GM11168 (cell line): ENCODE results near the gene FCGR3B.
"Not testable (repeated sequence)": the region's sequence is repeated elsewhere in the genome, so short reads cannot be mapped to it uniquely, and the experiment has no call there.

Source experiments
- in situ Hi-C: fragments of 300-500 bp; cut with MboI; formaldehyde crosslinking; loops from one replicate; pipeline ENCODE4 v1.12.0; 2022; ENCODE audit warnings: low sequenced_read_pairs; ENCODE audit not compliant: unreplicated experiment

Gene FCGR3B

GRCh38 chr1:161631076-161631475 lies at the start of gene FCGR3B:
Gene FCGR3B (minus strand): TSS chr1:161631176. CDS start chr1:161631094, 82 bp downstream.
- in situ Hi-C loops, result no loop called here

DNA sequence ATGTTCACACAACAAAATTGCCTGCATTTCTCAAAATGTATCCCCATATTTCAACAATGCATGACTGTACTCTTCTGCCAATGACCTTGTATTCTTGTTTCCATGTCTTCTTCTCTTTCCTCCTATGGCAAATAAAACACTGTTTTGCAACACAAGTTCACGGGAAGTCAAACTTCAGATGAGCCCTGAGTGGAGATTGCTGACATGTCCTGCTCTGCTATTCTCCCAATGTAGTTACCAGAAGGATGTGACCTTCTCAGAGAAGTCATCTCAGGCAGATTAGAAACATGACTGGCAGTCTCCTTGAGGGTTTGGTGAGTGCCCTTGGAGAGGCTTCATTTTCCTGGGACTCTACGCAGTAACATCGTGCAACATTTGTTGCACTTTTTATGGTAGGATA lies 47.5 kb upstream of the FCGR3B start:
- in situ Hi-C loops, result no loop called here

DNA sequence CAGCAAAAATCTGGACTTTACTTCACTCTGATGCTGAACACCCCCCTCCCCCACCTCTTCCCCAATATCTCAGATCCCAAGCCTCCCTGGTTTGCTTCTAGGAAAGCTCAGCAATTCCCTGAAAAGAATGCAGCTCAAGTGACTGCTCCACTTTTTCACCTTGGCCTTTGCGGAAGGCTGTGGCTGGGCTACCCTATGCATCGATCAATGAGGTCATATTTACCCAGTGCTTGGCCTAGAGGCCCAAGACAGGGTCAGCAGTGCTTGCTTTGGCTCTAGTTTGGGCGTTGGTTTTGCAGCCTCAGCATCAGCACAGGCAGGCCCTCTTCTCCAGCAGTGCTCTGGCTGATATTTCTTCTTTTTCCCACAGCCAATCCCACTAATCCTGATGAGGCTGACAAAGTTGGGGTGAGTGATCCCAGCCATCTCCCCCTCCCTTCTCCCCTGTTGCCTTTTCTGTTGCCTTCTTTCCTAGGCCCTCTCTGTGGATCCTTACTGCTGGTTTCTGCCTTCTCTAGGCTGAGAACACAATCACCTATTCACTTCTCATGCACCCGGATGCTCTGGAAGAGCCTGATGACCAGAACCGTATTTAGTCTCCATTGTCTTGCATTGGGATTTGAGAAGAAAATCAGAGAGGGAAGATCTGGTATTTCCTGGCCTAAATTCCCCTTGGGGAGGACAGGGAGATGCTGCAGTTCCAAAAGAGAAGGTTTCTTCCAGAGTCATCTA lies 46.1 kb upstream of the FCGR3B start:
- in situ Hi-C loops, result no loop called here

DNA sequence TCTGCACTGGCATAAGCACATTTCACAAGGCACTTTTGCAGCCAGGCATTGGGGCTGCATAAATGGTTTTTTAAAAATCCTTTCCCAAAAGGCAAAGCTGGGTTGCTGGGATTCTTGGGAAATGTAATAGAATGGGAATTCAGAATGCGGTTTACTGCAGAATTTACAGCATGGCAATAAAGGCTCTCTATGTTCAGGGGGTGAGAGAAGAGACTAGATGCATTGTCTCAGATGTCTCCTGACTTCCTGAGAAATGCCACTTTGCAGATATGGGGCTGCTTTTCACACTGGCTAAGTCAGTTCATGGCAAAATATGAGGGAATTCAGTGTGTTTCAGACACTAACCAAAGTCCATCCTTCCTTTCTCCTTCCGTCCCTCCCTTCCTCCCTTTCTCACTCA lies 45.5 kb upstream of the FCGR3B start:
- in situ Hi-C loops, result no loop called here

DNA sequence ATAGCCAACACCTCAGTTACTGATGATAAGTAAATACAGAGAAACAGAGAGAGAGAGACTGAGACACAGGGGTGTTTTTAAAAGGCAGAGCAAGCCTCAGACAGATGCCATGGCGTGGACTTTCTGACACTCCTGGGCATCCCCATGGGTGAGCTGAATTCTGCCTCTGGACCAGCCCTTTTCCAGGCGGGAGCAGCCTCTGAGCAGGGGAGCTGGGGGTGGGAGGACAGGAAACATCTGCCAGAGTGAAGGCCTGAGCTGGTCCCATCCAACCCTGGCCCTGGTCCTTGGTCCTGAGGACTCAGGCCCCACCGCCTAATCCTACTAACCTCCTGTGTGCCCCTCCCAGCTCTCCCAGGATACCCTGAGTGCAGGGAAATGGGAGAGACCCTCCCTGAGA lies 43.9 kb upstream of the FCGR3B start:
- in situ Hi-C loops, result loop anchor here (5.0 kb wide), 1 partner anchor 83 kb away; no protein-coding TSS in a partner anchor

DNA sequence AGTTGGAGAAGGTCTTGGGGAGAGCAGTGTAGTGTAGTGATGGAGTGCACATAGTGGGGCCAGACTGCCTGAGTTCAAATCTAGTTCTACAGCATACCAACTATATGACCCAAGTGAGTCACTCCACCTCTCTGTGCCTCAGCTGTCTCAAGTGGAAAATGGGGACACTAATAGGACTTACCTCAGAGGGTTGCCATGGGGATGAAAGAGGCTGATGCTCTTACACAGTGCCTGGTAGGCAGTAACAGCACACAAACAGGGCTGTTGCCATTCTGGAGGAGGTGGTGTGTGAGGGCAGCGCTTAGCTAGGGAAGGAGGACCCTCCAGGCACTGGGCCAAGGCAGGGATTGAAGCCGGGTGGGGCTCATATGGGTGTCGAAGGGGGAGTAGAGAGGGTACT lies 43.5 kb upstream of the FCGR3B start:
- in situ Hi-C loops, result loop anchor here (5.0 kb wide), 1 partner anchor 82 kb away; no protein-coding TSS in a partner anchor

- in situ Hi-C loops, result loop anchor here (5.0 kb wide), 1 partner anchor 81 kb away; no protein-coding TSS in a partner anchor
Observed at GRCh38 chr1:161673437-161673836, 42.5 kb upstream of the FCGR3B start.

- in situ Hi-C loops, result loop anchor here (5.0 kb wide), 1 partner anchor 79 kb away; no protein-coding TSS in a partner anchor
Observed at GRCh38 chr1:161671045-161672020, 40.4 kb upstream of the FCGR3B start.

DNA sequence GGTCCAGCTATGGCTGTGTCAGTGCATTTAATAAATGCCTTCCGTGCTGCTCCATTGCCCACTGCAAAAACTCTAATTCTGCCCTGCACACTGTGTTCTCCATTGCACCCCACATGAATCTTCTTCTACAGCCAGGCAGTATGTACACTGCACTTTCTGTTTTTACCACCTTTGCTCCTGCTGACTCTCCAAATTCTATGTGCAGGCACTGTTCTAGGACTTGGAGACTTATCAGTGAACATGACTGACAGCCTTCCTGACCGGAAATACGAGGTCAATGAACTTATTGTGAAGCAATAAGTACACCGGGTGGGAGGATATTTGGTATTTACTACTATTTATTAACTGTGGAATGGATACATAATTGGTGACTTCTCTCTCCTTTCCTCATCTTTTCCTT lies 33.7 kb upstream of the FCGR3B start:
- in situ Hi-C loops, result not testable (repeated sequence)

DNA sequence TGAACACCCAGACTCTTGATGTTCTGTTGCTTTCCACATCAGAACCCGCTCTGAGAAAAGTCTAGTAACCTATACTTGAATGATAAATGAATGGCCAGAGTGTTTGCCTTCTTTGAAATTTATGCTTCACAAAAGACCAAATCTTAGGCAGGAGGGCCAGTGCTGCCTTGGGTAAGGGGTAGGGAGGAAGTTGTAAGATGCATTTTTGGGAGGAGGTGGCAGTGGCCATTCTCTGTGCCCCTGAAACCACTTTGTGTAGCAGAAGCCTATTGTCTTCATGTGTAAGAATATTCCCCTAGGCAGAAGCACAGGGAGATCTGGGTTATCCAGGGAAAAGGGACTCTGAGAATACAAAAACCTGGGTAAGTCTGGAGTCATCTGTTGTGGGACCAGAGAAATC lies 32.6 kb upstream of the FCGR3B start:
- in situ Hi-C loops, result not testable (repeated sequence)

DNA sequence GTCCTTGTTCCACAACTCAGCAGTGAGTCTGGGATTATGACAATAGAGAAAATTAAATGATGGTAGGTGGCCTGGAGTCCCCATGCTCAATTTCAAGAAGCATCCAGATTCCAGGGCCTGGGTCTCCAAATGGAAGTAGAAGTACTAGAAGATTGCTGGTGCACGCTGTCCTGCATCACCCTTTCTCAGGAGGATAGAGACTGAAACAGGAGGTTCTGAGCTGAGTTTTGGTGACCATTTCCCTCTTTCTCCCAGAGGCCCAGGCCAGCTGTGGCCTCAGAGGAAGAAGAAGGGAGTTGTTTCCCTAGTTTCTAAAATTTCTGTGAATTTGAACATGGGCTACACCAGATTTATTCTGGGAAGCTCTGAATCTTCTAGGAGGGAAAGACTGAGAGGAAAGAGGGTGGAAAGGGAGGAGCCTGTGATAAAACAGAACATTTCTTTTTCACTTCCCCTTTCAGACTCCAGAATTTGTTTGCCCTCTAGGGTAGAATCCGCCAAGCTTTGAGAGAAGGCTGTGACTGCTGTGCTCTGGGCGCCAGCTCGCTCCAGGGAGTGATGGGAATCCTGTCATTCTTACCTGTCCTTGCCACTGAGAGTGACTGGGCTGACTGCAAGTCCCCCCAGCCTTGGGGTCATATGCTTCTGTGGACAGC lies 31.8 kb upstream of the FCGR3B start, which contains the start of gene FCGR2B:
Gene FCGR2B (plus strand): TSS at position 460 of the 656 bp plus-strand sequence. CDS start 99 bp downstream, at position 559.
- in situ Hi-C loops, result not testable (repeated sequence)

DNA sequence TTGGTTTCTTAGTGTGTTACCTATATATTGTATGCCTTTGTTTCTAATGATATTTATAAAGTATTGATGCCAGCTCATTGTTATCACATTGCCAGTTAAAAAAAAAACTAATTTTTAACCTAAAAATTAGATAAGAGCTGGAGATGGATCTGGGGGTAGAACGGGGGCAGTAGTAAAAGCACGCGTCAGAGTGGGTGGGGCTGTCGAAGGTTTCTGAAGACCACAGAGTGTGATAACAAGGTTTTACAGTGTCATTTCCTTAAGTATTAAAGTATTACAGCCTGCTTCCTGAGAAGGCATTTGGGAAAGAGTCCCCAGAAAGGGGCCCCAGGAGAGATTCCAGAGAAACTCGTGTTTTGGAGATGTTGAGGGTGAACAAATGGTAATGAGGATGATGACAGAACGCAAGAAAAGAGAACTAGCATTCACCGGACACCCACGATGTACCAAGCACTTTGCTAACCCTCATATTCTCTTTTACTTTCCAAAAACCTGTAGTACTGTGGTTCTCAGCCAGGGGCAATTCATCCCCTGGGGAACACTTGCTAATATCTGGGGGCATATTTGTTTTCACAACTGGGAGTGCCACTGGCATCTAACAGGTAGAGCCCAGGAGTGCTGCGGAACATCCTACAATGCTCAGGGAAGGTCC lies 30.8 kb upstream of the FCGR3B start:
- in situ Hi-C loops, result not testable (repeated sequence)

GRCh38 chr1:161658524-161658923 lies 27.5 kb upstream of the FCGR3B start:
- in situ Hi-C loops, result not testable (repeated sequence)

- in situ Hi-C loops, result not testable (repeated sequence)
Observed at GRCh38 chr1:161653971-161654370, 23.0 kb upstream of the FCGR3B start.

DNA sequence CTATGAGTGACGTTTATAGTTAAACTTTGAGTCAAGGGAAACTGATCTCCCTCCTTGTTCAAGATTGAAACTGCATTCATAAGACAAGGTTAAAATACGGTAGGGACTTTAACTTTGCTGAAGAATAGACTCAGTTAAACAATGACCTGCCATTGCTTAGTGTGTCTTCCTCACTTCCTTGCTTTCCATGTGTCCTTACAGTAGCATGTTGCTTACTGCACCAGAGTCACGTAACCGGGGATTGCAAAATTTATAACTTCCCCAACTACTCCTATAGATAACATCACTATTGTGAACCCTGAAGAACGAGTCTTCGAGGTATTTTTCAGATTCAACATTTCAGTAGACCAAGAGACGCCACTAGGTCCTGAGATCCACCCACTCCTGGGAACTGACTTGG lies 22.6 kb upstream of the FCGR3B start:
- in situ Hi-C loops, result not testable (repeated sequence)

DNA sequence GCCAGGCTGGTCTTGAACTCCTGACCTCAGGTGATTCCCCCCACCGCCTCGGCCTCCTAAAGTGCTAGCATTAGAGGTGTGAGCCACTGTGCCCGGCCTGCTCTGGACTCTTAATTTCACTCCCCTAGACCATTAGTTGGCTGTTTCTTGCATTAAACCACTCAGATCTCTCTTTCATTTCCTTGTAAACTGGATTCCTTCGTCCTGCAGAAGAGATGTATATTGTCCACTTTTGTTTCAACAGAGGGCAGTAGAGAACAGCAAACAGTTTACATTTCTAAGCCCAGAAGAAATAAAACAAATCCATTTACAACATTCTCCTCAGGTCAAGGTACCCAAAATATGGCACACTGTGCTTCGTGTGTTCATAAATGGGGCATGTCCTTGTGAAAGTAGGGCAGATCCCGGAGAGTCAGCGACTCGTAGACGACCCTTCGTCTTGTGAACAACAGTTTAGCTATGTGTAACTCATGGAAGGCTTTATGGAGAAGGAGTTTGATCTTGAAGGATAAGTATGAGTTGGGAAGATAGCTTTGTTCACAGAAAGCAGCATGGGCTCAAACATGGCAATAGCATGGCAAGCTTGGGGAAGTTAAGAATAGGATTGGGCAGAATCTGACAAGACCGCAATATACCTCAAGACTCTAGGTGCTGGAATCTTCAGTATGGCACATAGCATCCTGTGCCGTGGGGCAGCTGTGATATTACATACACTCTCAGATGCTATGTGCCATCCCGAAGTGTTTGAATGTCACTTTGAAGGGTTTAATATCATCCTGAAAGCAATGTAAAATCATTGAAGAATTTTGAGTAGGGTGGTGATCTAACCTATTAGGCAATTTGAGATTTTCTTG lies 16.8 kb upstream of the FCGR3B start:
- in situ Hi-C loops, result loop anchor here (5.0 kb wide), 1 partner anchor 95 kb away; no protein-coding TSS in a partner anchor

- in situ Hi-C loops, result loop anchor here (5.0 kb wide), 1 partner anchor 97 kb away; no protein-coding TSS in a partner anchor
Observed at GRCh38 chr1:161644855-161645254, 13.9 kb upstream of the FCGR3B start.

DNA sequence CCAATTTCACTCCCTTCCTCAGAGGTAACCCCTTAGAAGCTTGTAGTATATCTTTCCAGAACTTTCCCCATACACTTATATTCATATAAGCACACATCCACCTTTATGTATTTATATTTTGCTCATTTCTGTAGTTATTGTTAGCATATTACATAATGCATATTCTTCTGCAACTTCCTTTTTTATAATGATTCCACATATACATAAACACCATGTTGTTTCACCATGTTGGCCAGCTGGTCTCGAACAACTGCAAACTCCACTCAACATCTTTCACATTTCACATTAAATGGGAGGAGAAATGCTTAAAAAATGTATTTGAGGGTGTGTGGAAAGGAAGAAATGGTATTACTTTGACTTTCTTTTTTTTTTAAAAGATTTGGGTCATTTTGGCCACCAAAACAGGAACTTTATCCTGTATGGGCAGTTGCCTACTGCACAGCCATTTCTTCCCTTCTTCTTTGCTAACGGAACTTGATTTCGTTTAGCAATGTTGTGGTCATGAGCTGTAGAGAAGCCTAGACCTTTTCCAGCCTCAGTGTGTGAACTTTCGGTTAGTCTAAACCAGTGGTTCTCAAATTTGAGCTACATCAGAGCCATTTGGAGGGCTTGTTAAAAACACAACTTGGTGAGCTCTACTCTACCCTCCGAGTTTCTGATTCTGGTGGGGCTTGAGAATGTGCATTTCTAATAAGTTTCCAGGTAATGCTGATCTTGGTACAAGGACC lies 12.7 kb upstream of the FCGR3B start:
- in situ Hi-C loops, result not testable (repeated sequence)
